ENCODE measurements around the gene ARHGAP6. TPM values are rescaled to one million over a fixed set of nuclear protein-coding genes. Genes with fewer than 3 reads are reported as not detected.

The ARHGAP6 gene
- total RNA-seq, 1 experiment from 2014 or later = 0.07 TPM

DNA sequence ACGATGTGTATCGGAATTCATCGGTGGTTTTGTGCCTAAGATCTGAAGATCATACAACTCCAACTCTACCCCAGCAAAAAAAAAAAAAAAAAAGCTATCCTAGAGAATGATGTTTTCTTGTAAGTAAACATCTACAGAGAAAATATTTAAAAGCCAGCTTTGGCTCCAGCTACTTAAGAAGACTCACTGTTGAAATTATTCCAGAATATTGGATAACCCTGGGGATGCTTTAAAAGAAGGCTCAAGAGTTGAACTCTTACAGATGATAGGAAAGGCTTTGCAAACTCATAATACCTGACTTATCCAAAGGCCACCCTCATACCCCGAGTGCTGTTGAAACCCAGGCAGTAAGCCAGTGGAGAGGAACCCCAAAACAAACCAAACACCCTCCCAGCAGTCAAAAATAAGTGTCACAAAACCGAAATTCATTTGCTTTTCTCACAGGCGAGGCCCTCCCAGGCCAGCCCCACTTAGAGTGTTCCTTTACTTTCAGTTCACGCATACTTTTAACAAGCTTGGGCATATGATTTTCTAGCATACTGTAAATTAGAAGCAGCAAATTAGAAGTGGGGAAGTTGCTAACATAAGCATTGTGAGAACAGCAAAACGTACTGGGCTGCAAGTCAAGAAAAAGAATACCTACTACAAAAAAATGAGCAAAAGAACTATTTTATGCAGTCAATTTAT, 375.2 kb downstream of the ARHGAP6 start:
- Mint-ChIP-seq H3K27ac (no peak overlapping the region), H3K4me3 (no peak overlapping the region), H3K36me3 (ENCODE audit: insufficient read depth in 1 of 3, low read depth in 3 of 3) (peaks cover 0 to 2% (median 0%) of the 10 kb centered on the region in 3 experiments; a peak in 3 of 7 replicates), H3K4me1 (no peaks in the 10 kb centered on the region; a peak in 1 of 4 replicates), H3K9me3 (peaks cover 53 to 57% of the 10 kb centered on the region in 2 experiments), H3K27me3 (ENCODE audit: low read depth) (no peaks in the 10 kb centered on the region; the same call in none of the 2 replicates)
- Histone ChIP-seq H3K14ac (ENCODE audit: insufficient read depth, low read length) (no peak overlapping the region), H3K18ac (ENCODE audit: insufficient read length, low read depth, low read length) (no peak overlapping the region), H4K20me1 (ENCODE audit: control insufficient read depth, insufficient read depth, insufficient read length) (no peaks in the 10 kb centered on the region), H3K9ac (ENCODE audit: extremely low read depth, insufficient read length, low read length) (no peak overlapping the region), H3K9me3 (ENCODE audit: control insufficient read depth, low read depth, low read length) (no peaks in the 10 kb centered on the region), H4K91ac (ENCODE audit: insufficient read length, low read depth, low read length) (no peak overlapping the region), H2AK5ac (ENCODE audit: insufficient read length, low read length) (no peak overlapping the region), H3K23me2 (ENCODE audit: insufficient read length, low read depth, low read length, poor library complexity, severe bottlenecking) (no peaks in the 10 kb centered on the region), H3K4me2 (ENCODE audit: insufficient read depth, insufficient read length, low read length) (no peak overlapping the region), H2BK20ac (ENCODE audit: low read depth, low read length, poor library complexity, severe bottlenecking) (no peak overlapping the region), H3K4me1 (ENCODE audit: insufficient read depth, low read length) (no peaks in the 10 kb centered on the region), H2AFZ (ENCODE audit: low read length) (no peak overlapping the region), H2BK120ac (ENCODE audit: low read depth, low read length, poor library complexity, severe bottlenecking) (no peak overlapping the region), H3K27me3 (ENCODE audit: insufficient read depth, low read length) (no peaks in the 10 kb centered on the region), H3K79me2 (ENCODE audit: insufficient read depth, low read length) (no peaks in the 10 kb centered on the region), H4K5ac (ENCODE audit: insufficient read length, low read depth, low read length) (no peak overlapping the region), H3K79me1 (ENCODE audit: insufficient read depth, low read depth, low read length, poor library complexity, severe bottlenecking) (no peaks in the 10 kb centered on the region), H2BK5ac (ENCODE audit: insufficient read length, low read length) (no peak overlapping the region), H2BK15ac (ENCODE audit: low read depth, low read length) (no peak overlapping the region), H4K8ac (replicated peaks; ENCODE audit: insufficient read length, low read depth, low read length) (no peak overlapping the region), H3T11ph (ENCODE audit: low read length) (no peak overlapping the region), H3K4ac (ENCODE audit: low read depth, low read length) (no peak overlapping the region), H2BK12ac (ENCODE audit: insufficient read length, low read depth, low read length) (no peak overlapping the region), H3K23ac (ENCODE audit: insufficient read length, low read depth, low read length) (no peak overlapping the region), H3K27ac (ENCODE audit: insufficient read length, low read depth, low read length) (no peak overlapping the region), H3K56ac (ENCODE audit: insufficient read length, low read depth, low read length) (no peak overlapping the region)
- WGBS (ENCODE audit: extremely low coverage, insufficient read length, low lambda C conversion rate) = no CpG with 5 or more reads among the region's 8 CpGs
- TF ChIP-seq, protein P1, sequence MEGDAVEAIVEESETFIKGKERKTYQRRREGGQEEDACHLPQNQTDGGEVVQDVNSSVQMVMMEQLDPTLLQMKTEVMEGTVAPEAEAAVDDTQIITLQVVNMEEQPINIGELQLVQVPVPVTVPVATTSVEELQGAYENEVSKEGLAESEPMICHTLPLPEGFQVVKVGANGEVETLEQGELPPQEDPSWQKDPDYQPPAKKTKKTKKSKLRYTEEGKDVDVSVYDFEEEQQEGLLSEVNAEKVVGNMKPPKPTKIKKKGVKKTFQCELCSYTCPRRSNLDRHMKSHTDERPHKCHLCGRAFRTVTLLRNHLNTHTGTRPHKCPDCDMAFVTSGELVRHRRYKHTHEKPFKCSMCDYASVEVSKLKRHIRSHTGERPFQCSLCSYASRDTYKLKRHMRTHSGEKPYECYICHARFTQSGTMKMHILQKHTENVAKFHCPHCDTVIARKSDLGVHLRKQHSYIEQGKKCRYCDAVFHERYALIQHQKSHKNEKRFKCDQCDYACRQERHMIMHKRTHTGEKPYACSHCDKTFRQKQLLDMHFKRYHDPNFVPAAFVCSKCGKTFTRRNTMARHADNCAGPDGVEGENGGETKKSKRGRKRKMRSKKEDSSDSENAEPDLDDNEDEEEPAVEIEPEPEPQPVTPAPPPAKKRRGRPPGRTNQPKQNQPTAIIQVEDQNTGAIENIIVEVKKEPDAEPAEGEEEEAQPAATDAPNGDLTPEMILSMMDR (conservative IDR thresholded peaks at IDR 0.05) = no peak
- DNase-seq = no peak

Measured in H9 (cell line).